ENCODE results near the gene LOXL1. TPM values are rescaled to one million over a fixed set of nuclear protein-coding genes. Genes with fewer than 3 reads are reported as not detected.

LOXL1 gene
- total RNA-seq (2014; rRNA removed; shearing (Covaris generic); ENCODE audit: low replicate concordance), result 206 and 224 TPM in 2 replicates

GRCh38 chr15:73926219-73927002 is at the start of gene LOXL1:
Gene LOXL1 (plus strand): TSS chr15:73926462. CDS start chr15:73926784, 322 bp downstream.
- no peaks in the 10 kb centered on the region for H3K9me3 ChIP-seq
- DNase-seq, result peak; percentile 97

GRCh38 chr15:73879426-73879825 is 46.8 kb upstream of the LOXL1 start:
- Histone ChIP-seq H3K4me3 (no peak overlapping the region), H3K9me3 (no peaks in the 10 kb centered on the region), H3K27me3 (no peaks in the 10 kb centered on the region), H3K36me3 (no peaks in the 10 kb centered on the region)
- DNase-seq, result no peak

More at GRCh38 chr15:73926219-73927002, at the start of gene LOXL1:
- no peaks in the 10 kb centered on the region for H3K27me3 ChIP-seq
- peak within 1 kb of the TSS; percentile 66 for H3K4me3 ChIP-seq
- peaks cover 45% of the 10 kb centered on the region for H3K36me3 ChIP-seq

- no peak for DNase-seq
- Histone ChIP-seq H3K36me3 (no peaks in the 10 kb centered on the region), H3K27me3 (no peaks in the 10 kb centered on the region), H3K9me3 (no peaks in the 10 kb centered on the region), H3K4me3 (no peak overlapping the region)
Observed at GRCh38 chr15:73881579-73882320, 44.5 kb upstream of the LOXL1 start.

GRCh38 chr15:73882761-73883419 is 43.4 kb upstream of the LOXL1 start:
- no peak overlapping the region for H3K4me3 ChIP-seq
- H3K9me3 ChIP-seq, result no peaks in the 10 kb centered on the region
- no peaks in the 10 kb centered on the region for H3K36me3 ChIP-seq
- DNase-seq, result no peak
- no peaks in the 10 kb centered on the region for H3K27me3 ChIP-seq

GRCh38 chr15:73884159-73884558 is 42.1 kb upstream of the LOXL1 start:
- H3K36me3 ChIP-seq, result no peaks in the 10 kb centered on the region
- H3K27me3 ChIP-seq, result no peaks in the 10 kb centered on the region
- H3K9me3 ChIP-seq, result no peaks in the 10 kb centered on the region
- H3K4me3 ChIP-seq, result no peak overlapping the region
- DNase-seq, result no peak

GRCh38 chr15:73885954-73886700 is 40.1 kb upstream of the LOXL1 start:
- H3K27me3 ChIP-seq, result peaks cover 3% of the 10 kb centered on the region

DNA sequence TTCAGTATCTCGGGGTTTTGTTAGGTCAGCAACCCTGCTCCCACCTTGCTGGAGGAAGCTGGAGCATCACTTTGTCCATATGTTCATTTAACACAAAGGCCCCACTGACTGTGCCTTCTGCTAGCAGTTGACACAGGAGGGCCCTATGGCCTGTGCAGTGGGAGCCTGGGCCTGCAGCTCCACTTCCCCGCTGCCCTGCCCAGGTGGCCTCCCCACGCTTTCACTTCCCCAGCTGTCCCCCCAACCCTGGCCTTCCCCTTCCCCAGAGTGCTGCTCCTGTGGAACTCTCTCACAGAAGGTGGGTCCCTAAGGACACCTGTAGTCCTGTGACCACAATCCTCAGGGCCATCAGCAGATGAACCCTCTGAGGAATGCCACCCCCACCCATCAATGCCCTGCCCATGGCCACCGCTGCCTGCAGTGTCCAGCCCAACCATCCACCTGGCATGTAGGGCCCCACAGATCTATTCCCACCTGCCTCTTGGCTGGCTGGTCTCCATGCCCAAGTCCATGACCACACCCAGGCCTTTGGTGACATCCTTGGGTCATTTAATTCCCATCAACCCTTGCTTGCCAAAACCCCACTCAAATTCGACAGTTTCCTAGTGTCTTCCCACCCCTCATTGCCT is 39.4 kb upstream of the LOXL1 start:
- no peak for DNase-seq
- Histone ChIP-seq H3K36me3 (no peaks in the 10 kb centered on the region), H3K4me3 (no peak overlapping the region), H3K9me3 (peaks cover under 1% of the 10 kb centered on the region; the same call in 1 of the 2 replicates), H3K27me3 (peaks cover 3% of the 10 kb centered on the region)

More at GRCh38 chr15:73885954-73886700, 40.1 kb upstream of the LOXL1 start:
- H3K9me3 ChIP-seq, result no peaks in the 10 kb centered on the region
- H3K36me3 ChIP-seq, result no peaks in the 10 kb centered on the region
- no peak overlapping the region for H3K4me3 ChIP-seq
- no peak for DNase-seq

DNA sequence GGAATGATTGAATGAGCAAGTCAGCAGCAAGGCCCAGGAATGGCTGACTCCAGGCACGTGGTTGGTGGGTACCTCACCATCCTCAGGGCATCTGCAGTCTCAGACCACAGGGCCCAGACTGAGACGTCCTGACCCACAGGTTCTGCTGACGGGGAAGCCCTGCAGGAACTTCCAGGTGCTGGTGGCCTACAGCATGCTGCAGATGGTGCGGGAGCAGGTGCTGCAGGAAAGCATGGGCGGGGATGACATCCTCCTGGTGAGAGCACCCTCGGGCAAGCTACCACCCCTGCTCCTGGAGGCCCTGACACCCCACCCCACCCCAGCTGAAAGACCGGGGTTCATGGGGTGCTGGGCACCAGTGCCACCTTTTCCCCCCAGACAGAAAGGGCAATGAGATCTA is 38.8 kb upstream of the LOXL1 start:
- Histone ChIP-seq H3K9me3 (peaks cover 3% of the 10 kb centered on the region; the same call in 1 of the 2 replicates), H3K4me3 (no peak overlapping the region), H3K36me3 (no peaks in the 10 kb centered on the region), H3K27me3 (peaks cover 3% of the 10 kb centered on the region)
- no peak for DNase-seq

GRCh38 chr15:73888224-73889041 is 37.8 kb upstream of the LOXL1 start:
- Histone ChIP-seq H3K36me3 (no peaks in the 10 kb centered on the region), H3K27me3 (peaks cover 3% of the 10 kb centered on the region), H3K9me3 (peaks cover 3% of the 10 kb centered on the region; the same call in 1 of the 2 replicates), H3K4me3 (no peak overlapping the region)
- no peak for DNase-seq

- Histone ChIP-seq H3K27me3 (peaks cover 3% of the 10 kb centered on the region), H3K36me3 (no peaks in the 10 kb centered on the region), H3K4me3 (no peak overlapping the region), H3K9me3 (peaks cover 3% of the 10 kb centered on the region; the same call in 1 of the 2 replicates)
- no peak for DNase-seq
Observed at GRCh38 chr15:73889053-73889761, 37.1 kb upstream of the LOXL1 start.

DNA sequence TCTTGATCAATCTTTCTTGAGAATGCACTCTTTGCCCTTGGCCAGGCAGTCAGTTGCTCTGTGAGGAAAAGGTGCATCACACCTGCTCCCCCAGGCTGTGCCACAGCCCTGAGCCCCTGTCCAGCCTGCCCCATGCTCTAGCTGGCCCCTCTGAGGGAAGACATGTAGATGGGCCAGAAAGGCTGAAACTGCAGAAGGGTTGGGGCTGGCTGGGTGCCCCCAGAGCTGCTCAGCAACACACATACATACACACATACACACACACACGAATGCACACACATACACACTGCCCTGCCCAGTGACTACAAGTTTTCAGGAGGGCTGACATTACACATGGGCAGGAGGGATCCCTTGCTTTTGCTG is 36.5 kb upstream of the LOXL1 start:
- Histone ChIP-seq H3K4me3 (no peak overlapping the region), H3K36me3 (no peaks in the 10 kb centered on the region), H3K9me3 (peaks cover 3% of the 10 kb centered on the region; the same call in 1 of the 2 replicates), H3K27me3 (peaks cover 3% of the 10 kb centered on the region)
- DNase-seq, result no peak

- H3K9me3 ChIP-seq, result peaks cover 3% of the 10 kb centered on the region; the same call in 1 of the 2 replicates
- H3K36me3 ChIP-seq, result no peaks in the 10 kb centered on the region
- peaks cover 3% of the 10 kb centered on the region for H3K27me3 ChIP-seq
- H3K4me3 ChIP-seq, result no peak overlapping the region
- no peak for DNase-seq
Observed at GRCh38 chr15:73891328-73892315, 34.6 kb upstream of the LOXL1 start.

GRCh38 chr15:73892446-73893226 is 33.6 kb upstream of the LOXL1 start:
- H3K36me3 ChIP-seq, result no peaks in the 10 kb centered on the region
- peaks cover 3% of the 10 kb centered on the region for H3K27me3 ChIP-seq
- no peak overlapping the region for H3K4me3 ChIP-seq
- no peak for DNase-seq
- H3K9me3 ChIP-seq, result peaks cover 3% of the 10 kb centered on the region; the same call in 1 of the 2 replicates

Measured in MG63 (cell line).